ENCODE results near the gene DGKB. TPM values are rescaled to one million over a fixed set of nuclear protein-coding genes. Genes with fewer than 3 reads are reported as not detected.

Gene DGKB
- total RNA-seq, 4 donors from 2014 or later = 0.07 to 0.95 (median 0.34) TPM

DNA sequence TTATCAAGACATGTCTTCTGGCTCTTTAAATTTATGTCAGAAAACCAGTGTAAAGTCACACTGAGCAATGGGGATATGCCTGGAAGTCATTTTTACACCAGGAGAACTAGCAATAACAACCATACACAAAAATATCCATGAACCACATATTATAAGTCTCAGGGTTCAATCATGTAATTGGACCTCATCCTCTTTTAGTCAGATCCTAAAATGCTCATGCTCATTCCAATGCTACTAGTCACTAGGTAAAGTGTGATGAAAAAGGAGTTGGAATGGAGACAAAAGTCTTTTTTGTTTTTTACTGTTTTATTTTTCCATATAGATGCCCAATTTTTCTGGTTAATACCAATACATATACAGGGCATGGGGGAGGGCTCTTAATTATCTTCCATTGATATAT, 306.1 kb downstream of the DGKB start:
- TF ChIP-seq, protein P1, sequence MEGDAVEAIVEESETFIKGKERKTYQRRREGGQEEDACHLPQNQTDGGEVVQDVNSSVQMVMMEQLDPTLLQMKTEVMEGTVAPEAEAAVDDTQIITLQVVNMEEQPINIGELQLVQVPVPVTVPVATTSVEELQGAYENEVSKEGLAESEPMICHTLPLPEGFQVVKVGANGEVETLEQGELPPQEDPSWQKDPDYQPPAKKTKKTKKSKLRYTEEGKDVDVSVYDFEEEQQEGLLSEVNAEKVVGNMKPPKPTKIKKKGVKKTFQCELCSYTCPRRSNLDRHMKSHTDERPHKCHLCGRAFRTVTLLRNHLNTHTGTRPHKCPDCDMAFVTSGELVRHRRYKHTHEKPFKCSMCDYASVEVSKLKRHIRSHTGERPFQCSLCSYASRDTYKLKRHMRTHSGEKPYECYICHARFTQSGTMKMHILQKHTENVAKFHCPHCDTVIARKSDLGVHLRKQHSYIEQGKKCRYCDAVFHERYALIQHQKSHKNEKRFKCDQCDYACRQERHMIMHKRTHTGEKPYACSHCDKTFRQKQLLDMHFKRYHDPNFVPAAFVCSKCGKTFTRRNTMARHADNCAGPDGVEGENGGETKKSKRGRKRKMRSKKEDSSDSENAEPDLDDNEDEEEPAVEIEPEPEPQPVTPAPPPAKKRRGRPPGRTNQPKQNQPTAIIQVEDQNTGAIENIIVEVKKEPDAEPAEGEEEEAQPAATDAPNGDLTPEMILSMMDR (IDR thresholded peaks at IDR 0.05 in 4 of 5, conservative IDR thresholded peaks at IDR 0.05 in 1 of 5) = no peak
- TF ChIP-seq POLR2A (IDR thresholded peaks at IDR 0.05) = no peak
- intact Hi-C loops (cut with DNase I; ENCODE audit: low total_unique reads) = no loop called here
- in situ Hi-C loops (cut with MboI; ENCODE audit: low sequenced_read_pairs in 4 of 4) = no loop called here
- no peaks in the 10 kb centered on the region for H3K9me3 ChIP-seq
- H3K27me3 ChIP-seq = no peaks in the 10 kb centered on the region
- H3K36me3 ChIP-seq = no peaks in the 10 kb centered on the region
- no peak overlapping the region for H3K4me3 ChIP-seq
- H3K4me1 ChIP-seq = no peaks in the 10 kb centered on the region
- DNase-seq (no peak), ATAC-seq (no peak)
- no peak overlapping the region for H3K27ac ChIP-seq

DNA sequence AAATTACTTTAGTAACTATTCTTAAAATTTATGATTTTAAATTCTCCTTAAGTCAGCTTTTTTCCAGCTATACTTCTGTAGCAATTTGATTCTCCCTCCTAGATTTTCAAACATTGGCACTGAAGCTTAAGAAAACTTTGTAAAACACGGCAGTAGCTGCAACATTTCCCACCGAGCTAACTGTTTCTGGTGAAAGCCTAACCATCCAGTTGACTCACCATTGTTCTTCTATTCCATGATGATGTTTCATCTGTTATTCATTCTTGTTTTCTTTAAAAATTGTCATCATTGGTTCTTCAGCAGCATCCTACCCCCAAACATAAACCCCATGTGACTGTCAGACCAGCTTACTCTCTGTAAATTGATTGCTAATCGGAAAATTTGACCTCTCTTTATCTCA, 312.3 kb downstream of the DGKB start:
- no peaks in the 10 kb centered on the region for H3K36me3 ChIP-seq
- in situ Hi-C loops (cut with MboI; ENCODE audit: low sequenced_read_pairs in 4 of 4) (no loop called here), intact Hi-C loops (cut with DNase I; ENCODE audit: low total_unique reads) (no loop called here)
- no peak for TF ChIP-seq POLR2A (IDR thresholded peaks at IDR 0.05)
- TF ChIP-seq, protein P1 (IDR thresholded peaks at IDR 0.05 in 4 of 5, conservative IDR thresholded peaks at IDR 0.05 in 1 of 5) = no peak
- no peaks in the 10 kb centered on the region for H3K9me3 ChIP-seq
- no peak overlapping the region for H3K4me3 ChIP-seq
- H3K4me1 ChIP-seq = no peaks in the 10 kb centered on the region
- H3K27me3 ChIP-seq = no peaks in the 10 kb centered on the region
- ATAC-seq (no peak), DNase-seq (no peak)
- no peak overlapping the region for H3K27ac ChIP-seq

DNA sequence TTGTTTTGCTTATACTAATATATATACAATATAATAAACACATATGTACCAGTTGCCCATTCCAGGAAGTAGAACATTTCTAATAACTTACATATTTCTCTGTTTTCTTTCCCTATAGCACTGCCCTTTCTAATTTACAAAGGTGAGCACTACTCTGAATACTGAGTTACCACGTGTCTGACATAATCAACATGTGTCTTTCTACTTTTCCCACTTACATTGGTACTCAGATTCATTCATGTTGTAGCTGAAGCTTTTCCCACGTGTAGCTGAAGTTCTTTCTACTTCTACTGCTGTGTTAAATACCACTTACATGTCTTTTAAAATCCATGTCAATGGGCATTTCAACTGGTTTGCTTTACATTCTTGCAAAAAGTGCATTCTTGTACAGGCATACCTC, 317.3 kb downstream of the DGKB start:
- TF ChIP-seq POLR2A (IDR thresholded peaks at IDR 0.05) = no peak
- TF ChIP-seq, protein P1 (IDR thresholded peaks at IDR 0.05 in 4 of 5, conservative IDR thresholded peaks at IDR 0.05 in 1 of 5) = no peak
- in situ Hi-C loops (cut with MboI; ENCODE audit: low sequenced_read_pairs in 4 of 4) = no loop called here
- Histone ChIP-seq H3K27ac (no peak overlapping the region), H3K4me3 (no peak overlapping the region), H3K9me3 (no peaks in the 10 kb centered on the region), H3K4me1 (no peaks in the 10 kb centered on the region), H3K36me3 (no peaks in the 10 kb centered on the region), H3K27me3 (no peaks in the 10 kb centered on the region)
- intact Hi-C loops (cut with DNase I; ENCODE audit: low total_unique reads) = no loop called here
- ATAC-seq = no peak
- no peak for DNase-seq

DNA sequence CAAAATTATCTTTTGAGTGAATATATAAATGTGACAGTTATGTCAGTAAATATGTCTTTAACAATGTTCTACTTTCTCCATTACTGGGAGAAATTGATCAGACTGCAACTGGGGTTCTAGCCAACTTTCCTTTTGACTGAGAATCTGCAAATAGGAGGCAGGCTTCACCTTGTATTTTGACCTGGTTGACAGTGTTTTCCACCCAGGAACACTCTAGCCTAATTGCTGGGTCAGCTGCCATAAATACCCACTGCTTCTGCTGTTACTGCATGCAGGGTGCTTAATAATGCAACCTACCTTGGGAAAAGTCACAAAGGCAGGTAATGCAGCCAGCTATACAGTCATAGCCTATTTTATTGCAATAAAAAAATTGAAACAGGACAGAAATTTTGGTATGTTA, 319.0 kb downstream of the DGKB start:
- Histone ChIP-seq H3K4me1 (no peaks in the 10 kb centered on the region), H3K9me3 (no peaks in the 10 kb centered on the region), H3K36me3 (no peaks in the 10 kb centered on the region), H3K27me3 (no peaks in the 10 kb centered on the region), H3K4me3 (no peak overlapping the region), H3K27ac (no peak overlapping the region)
- in situ Hi-C loops (cut with MboI; ENCODE audit: low sequenced_read_pairs in 4 of 4) = no loop called here
- DNase-seq = no peak
- intact Hi-C loops (cut with DNase I; ENCODE audit: low total_unique reads) = no loop called here
- ATAC-seq = no peak
- TF ChIP-seq, protein P1 (IDR thresholded peaks at IDR 0.05 in 4 of 5, conservative IDR thresholded peaks at IDR 0.05 in 1 of 5) = no peak
- no peak for TF ChIP-seq POLR2A (IDR thresholded peaks at IDR 0.05)

DNA sequence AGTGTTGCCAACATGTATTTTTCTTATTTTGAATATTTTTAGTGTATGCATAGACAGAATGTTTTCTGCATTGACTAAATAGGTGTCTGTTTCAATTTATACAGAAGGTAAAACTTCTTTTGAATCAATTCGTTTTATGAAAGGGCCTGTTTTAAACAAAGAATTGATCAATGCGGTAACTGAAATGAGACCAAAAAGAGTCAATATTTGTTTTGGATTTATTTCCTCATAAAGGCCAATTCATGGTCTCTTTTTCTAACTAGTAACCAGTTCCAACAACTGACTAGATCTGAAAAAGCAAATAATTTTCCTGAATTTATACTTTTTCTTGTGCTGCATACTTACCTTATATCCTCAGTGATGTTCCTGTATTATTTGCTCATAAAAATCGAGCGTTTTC, 320.5 kb downstream of the DGKB start:
- Histone ChIP-seq H3K9me3 (no peaks in the 10 kb centered on the region), H3K27ac (no peak overlapping the region), H3K36me3 (no peaks in the 10 kb centered on the region), H3K27me3 (no peaks in the 10 kb centered on the region), H3K4me3 (no peak overlapping the region), H3K4me1 (no peaks in the 10 kb centered on the region)
- in situ Hi-C loops (cut with MboI; ENCODE audit: low sequenced_read_pairs in 4 of 4) = no loop called here
- intact Hi-C loops (cut with DNase I; ENCODE audit: low total_unique reads) = no loop called here
- no peak for TF ChIP-seq POLR2A (IDR thresholded peaks at IDR 0.05)
- TF ChIP-seq, protein P1 (IDR thresholded peaks at IDR 0.05 in 4 of 5, conservative IDR thresholded peaks at IDR 0.05 in 1 of 5) = no peak
- DNase-seq (no peak), ATAC-seq (no peak)
